Neural cell (in vitro differentiated cells): ENCODE results near the gene AIF1. TPM values are rescaled to one million over a fixed set of nuclear protein-coding genes. Genes with fewer than 3 reads are reported as not detected.

Source experiments
- H2AFZ ChIP-seq: fragments of 200-600, 300-800 bp; sonication (generic), shearing (Covaris generic); 2 replicates; pipeline ENCODE4 v1.6.0; 2014; ENCODE audit warnings: low read depth, mild to moderate bottlenecking, antibody characterized with exemption, low read length, moderate library complexity
- H3F3A ChIP-seq: fragments of 200-600 bp; shearing (Covaris generic); 2 replicates; pipeline ENCODE4 v1.6.1; 2016; ENCODE audit warnings: mild to moderate bottlenecking, moderate library complexity, mixed read lengths, antibody characterized with exemption, low read length; ENCODE audit not compliant: insufficient read depth, poor library complexity, severe bottlenecking
- H3K27ac ChIP-seq: fragments of 200-600, 300-800 bp; sonication (generic), shearing (Covaris generic); 2 replicates; pipeline ENCODE4 v1.5.1; 2014; ENCODE audit warnings: mild to moderate bottlenecking, low read length, moderate library complexity
- H3K27me3 ChIP-seq: fragments of 300-800, 200-600 bp; sonication (generic), shearing (Covaris generic); 2 replicates; pipeline ENCODE4 v1.6.0; 2014; ENCODE audit warnings: mild to moderate bottlenecking, low read depth, low read length, moderate library complexity; ENCODE audit not compliant: insufficient read depth
- H3K36me3 ChIP-seq: fragments of 300-800, 200-600 bp; sonication (generic), shearing (Covaris generic); 2 replicates; pipeline ENCODE4 v1.5.1; 2014; ENCODE audit warnings: mild to moderate bottlenecking, antibody characterized with exemption, low read length, moderate library complexity; ENCODE audit not compliant: insufficient read depth
- H3K4me2 ChIP-seq: fragments of 300-800, 200-600 bp; sonication (generic), shearing (Covaris generic); 2 replicates; pipeline ENCODE4 v1.6.0; 2014; ENCODE audit warnings: mild to moderate bottlenecking, low read length
- H3K4me3 ChIP-seq: fragments of 300-800, 200-600 bp; sonication (generic), shearing (Covaris generic); 2 replicates; pipeline ENCODE4 v1.5.1; 2014; ENCODE audit warnings: mild to moderate bottlenecking, low read length, moderate library complexity
- H3K79me2 ChIP-seq: fragments of 200-600 bp; shearing (Covaris generic); replicated peaks from 2 replicates; pipeline ENCODE4 v1.6.0; 2014; ENCODE audit warnings: mild to moderate bottlenecking, low read length, moderate library complexity; ENCODE audit not compliant: insufficient read depth
- H3K9ac ChIP-seq: fragments of 300-800, 200-600 bp; sonication (generic), shearing (Covaris generic); 2 replicates; pipeline ENCODE4 v1.6.1; 2016; ENCODE audit warnings: mild to moderate bottlenecking, low read length, mixed read lengths
- H3K9me2 ChIP-seq: fragments of 200-600 bp; shearing (Covaris generic); 2 replicates; pipeline ENCODE4 v1.6.1; 2016; ENCODE audit warnings: mild to moderate bottlenecking, low read length, mixed read lengths; ENCODE audit not compliant: insufficient read depth
- H3K9me3 ChIP-seq: fragments of 200-600, 300-800 bp; sonication (generic), shearing (Covaris generic); 2 replicates; pipeline ENCODE4 v1.6.1; 2016; ENCODE audit warnings: mild to moderate bottlenecking, mixed run types, low read length, moderate library complexity, mixed read lengths
- H4K20me1 ChIP-seq: fragments of 200-600 bp; shearing (Covaris generic); 2 replicates; pipeline ENCODE4 v1.6.1; 2016; ENCODE audit warnings: mild to moderate bottlenecking, mixed run types; ENCODE audit not compliant: insufficient read depth
- CTCF ChIP-seq: fragments of 450-650 bp; IDR thresholded peaks from 2 replicates; pipeline ENCODE4 v1.5.1; 2014; ENCODE audit warnings: antibody characterized with exemption, mild to moderate bottlenecking, moderate library complexity; ENCODE audit not compliant: poor library complexity, severe bottlenecking
- EP300 ChIP-seq: fragments of 450-650 bp; conservative IDR thresholded peaks from 2 replicates; pipeline ENCODE4 v1.6.1; 2014; ENCODE audit warnings: antibody characterized with exemption, mild to moderate bottlenecking, moderate library complexity; ENCODE audit not compliant: poor library complexity, severe bottlenecking
- EZH2 ChIP-seq: fragments of 200-600, 300-800 bp; shearing (Covaris generic), sonication (generic); IDR thresholded peaks from 2 replicates; pipeline ENCODE4 v1.6.1; 2014; ENCODE audit warnings: antibody characterized with exemption, low read length, borderline replicate concordance, mild to moderate bottlenecking; ENCODE audit not compliant: insufficient read depth, poor library complexity, severe bottlenecking
- MXI1 ChIP-seq: fragments of 450-650 bp; conservative IDR thresholded peaks from 2 replicates; pipeline ENCODE4 v1.6.1; 2014; ENCODE audit warnings: antibody characterized with exemption, mild to moderate bottlenecking; ENCODE audit not compliant: poor library complexity, severe bottlenecking
- POLR2AphosphoS5 ChIP-seq: IDR thresholded peaks from 2 replicates; pipeline ENCODE4 v1.6.1; 2012
- RAD21 ChIP-seq: fragments of 450-650 bp; conservative IDR thresholded peaks from 2 replicates; pipeline ENCODE4 v1.6.1; 2014; ENCODE audit warnings: antibody characterized with exemption, mild to moderate bottlenecking, moderate library complexity
- REST ChIP-seq: IDR thresholded peaks from 2 replicates; pipeline ENCODE4 v1.6.1; 2012; ENCODE audit warnings: borderline replicate concordance
- SMC3 ChIP-seq: fragments of 450-650 bp; conservative IDR thresholded peaks from 2 replicates; pipeline ENCODE4 v1.6.1; 2014; ENCODE audit warnings: antibody characterized with exemption, mild to moderate bottlenecking, moderate library complexity; ENCODE audit not compliant: poor library complexity
- TAF1 ChIP-seq: IDR thresholded peaks from 2 replicates; pipeline ENCODE4 v1.6.1; 2012; ENCODE audit warnings: low read depth
- polyA plus RNA-seq: library from polyadenylated mRNA; depleted of rRNA; stranded (reverse); fragments of >200 nt; gene quantifications from 2 replicates; pipeline ENCODE4 v1.2.3, GENCODE V29; 2014
- small RNA-seq, 3 experiments: library from RNA; depleted of rRNA; stranded (forward); fragments of <200 nt; gene quantifications; one replicate each; pipeline ENCODE3, GENCODE V24; 2012

AIF1 gene
- polyA plus RNA-seq, 1 donor from 2014 or later: not detected

GRCh38 chr6:31666337-31666965 lies 51.4 kb downstream of the AIF1 start:
- H3K4me3 ChIP-seq: peak overlapping the region; percentile 88
- peak overlapping the region; percentile 87 for H3K9ac ChIP-seq
- no peaks in the 10 kb centered on the region for H3K9me3 ChIP-seq
- no peaks in the 10 kb centered on the region for H3K9me2 ChIP-seq
- H3K36me3 ChIP-seq: no peaks in the 10 kb centered on the region
- TF ChIP-seq SMC3 (no peak), REST (no peak), EP300 (no peak), RAD21 (no peak), CTCF (no peak), TAF1 (no peak), POLR2AphosphoS5 (no peak), MXI1 (no peak), EZH2 (no peak)
- H3K4me2 ChIP-seq: peak overlapping the region; percentile 82
- no peaks in the 10 kb centered on the region for H3K27me3 ChIP-seq
- H4K20me1 ChIP-seq: no peaks in the 10 kb centered on the region
- H3F3A ChIP-seq: no peaks in the 10 kb centered on the region
- peaks cover 28% of the 10 kb centered on the region for H3K79me2 ChIP-seq
- H2AFZ ChIP-seq: peak overlapping the region; percentile 37
- H3K27ac ChIP-seq: peak overlapping the region; percentile 85

Small RNA genes within 50 kb of the gene (small RNA-seq; reads per million reads assigned to genes)
- gene MIR6832: 20.4 to 86.2 (median 76.3) reads per million in 3 experiments
- gene RF00019: 0 to 1.2 (median 0) reads per million in 3 experiments
- gene SNORA38: 216 to 884 (median 224) reads per million in 3 experiments
- 0 reads per million in 3 experiments for gene UQCRHP1

Other genes with a start within 250 kb of the AIF1 start
- gene MICA, start 211.6 kb upstream of the AIF1 start, polyA plus RNA-seq: 0.32 and 0.87 TPM in 2 replicates
- 0.14 TPM in 1 of 2 replicates, not detected in the other for gene MICB, start 117.1 kb upstream of the AIF1 start, polyA plus RNA-seq
- not detected in 2 replicates for gene MCCD1, start 86.3 kb upstream of the AIF1 start, polyA plus RNA-seq
- gene DDX39B, start 73.2 kb upstream of the AIF1 start, polyA plus RNA-seq: 313 and 371 TPM in 2 replicates
- gene ATP6V1G2, start 68.6 kb upstream of the AIF1 start, polyA plus RNA-seq: 56.7 and 76.7 TPM in 2 replicates
- 88.7 and 92.8 TPM in 2 replicates for gene NFKBIL1, start 67.6 kb upstream of the AIF1 start, polyA plus RNA-seq
- gene LTA, start 42.9 kb upstream of the AIF1 start, polyA plus RNA-seq: 0.56 TPM in 1 of 2 replicates, not detected in the other
- gene TNF, start 39.7 kb upstream of the AIF1 start, polyA plus RNA-seq: not detected in 2 replicates
- gene LTB, start 32.8 kb upstream of the AIF1 start, polyA plus RNA-seq: not detected in 2 replicates
- gene LST1, start 29.0 kb upstream of the AIF1 start, polyA plus RNA-seq: not detected in 2 replicates
- gene NCR3, start 22.2 kb upstream of the AIF1 start, polyA plus RNA-seq: not detected in 2 replicates
- 39.9 and 51.0 TPM in 2 replicates for gene PRRC2A, start 5.5 kb downstream of the AIF1 start, polyA plus RNA-seq
- gene BAG6, start 37.4 kb downstream of the AIF1 start, polyA plus RNA-seq: 203 and 204 TPM in 2 replicates
- gene APOM, start 40.7 kb downstream of the AIF1 start, polyA plus RNA-seq: 1.3 and 4.4 TPM in 2 replicates
- 17.2 and 24.3 TPM in 2 replicates for gene C6orf47, start 45.5 kb downstream of the AIF1 start, polyA plus RNA-seq
- 18.4 and 21.9 TPM in 2 replicates for gene GPANK1, start 49.8 kb downstream of the AIF1 start, polyA plus RNA-seq
- gene CSNK2B, start 50.8 kb downstream of the AIF1 start, polyA plus RNA-seq: 130 and 135 TPM in 2 replicates
- 4.0 and 7.7 TPM in 2 replicates for gene LY6G5B, start 54.7 kb downstream of the AIF1 start, polyA plus RNA-seq
- 13.4 and 26.6 TPM in 2 replicates for gene LY6G5C, start 65.8 kb downstream of the AIF1 start, polyA plus RNA-seq
- gene ABHD16A, start 88.1 kb downstream of the AIF1 start, polyA plus RNA-seq: 130 and 154 TPM in 2 replicates
- gene LY6G6F, start 91.6 kb downstream of the AIF1 start, polyA plus RNA-seq: not detected in 2 replicates
- gene LY6G6D, start 100.1 kb downstream of the AIF1 start, polyA plus RNA-seq: not detected in 2 replicates
- gene LY6G6C, start 106.5 kb downstream of the AIF1 start, polyA plus RNA-seq: 0.78 and 0.88 TPM in 2 replicates
- not detected in 2 replicates for gene MPIG6B, start 108.1 kb downstream of the AIF1 start, polyA plus RNA-seq
- 386 and 410 TPM in 2 replicates for gene DDAH2, start 114.1 kb downstream of the AIF1 start, polyA plus RNA-seq
- 5.5 and 5.7 TPM in 2 replicates for gene CLIC1, start 121.3 kb downstream of the AIF1 start, polyA plus RNA-seq
- 5.1 and 7.8 TPM in 2 replicates for gene MSH5, start 124.8 kb downstream of the AIF1 start, polyA plus RNA-seq
- gene SAPCD1, start 147.4 kb downstream of the AIF1 start, polyA plus RNA-seq: 1.3 TPM in 1 of 2 replicates, not detected in the other
- 5.3 and 5.7 TPM in 2 replicates for gene VWA7, start 162.1 kb downstream of the AIF1 start, polyA plus RNA-seq
- 40.9 and 49.4 TPM in 2 replicates for gene VARS1, start 180.5 kb downstream of the AIF1 start, polyA plus RNA-seq
- 68.5 and 87.6 TPM in 2 replicates for gene LSM2, start 191.7 kb downstream of the AIF1 start, polyA plus RNA-seq
- 1.6 and 2.6 TPM in 2 replicates for gene HSPA1L, start 200.0 kb downstream of the AIF1 start, polyA plus RNA-seq
- 50.9 and 54.5 TPM in 2 replicates for gene HSPA1A, start 200.3 kb downstream of the AIF1 start, polyA plus RNA-seq
- gene HSPA1B, start 212.5 kb downstream of the AIF1 start, polyA plus RNA-seq: 120 and 128 TPM in 2 replicates
- gene NEU1, start 247.6 kb downstream of the AIF1 start, polyA plus RNA-seq: 40.9 and 47.0 TPM in 2 replicates